Measurements from ENCODE around the gene FBXL19. TPM values are rescaled to one million over a fixed set of nuclear protein-coding genes. Genes with fewer than 3 reads are reported as not detected.
A peak's percentile ranks its signal among the peaks of the same experiment; 100 is the strongest.

FBXL19 gene
- total and polyA plus RNA-seq, 2 of the 13 experiments (the other 11 are each of a cell fraction or from before 2014, with no cell fraction given) = 6.0 to 13.7 TPM

- intact Hi-C loops (cut with micrococcal nuclease; ENCODE audit: unreplicated experiment) = no loop called here
- no peak overlapping the region for H3K27ac ChIP-seq (ENCODE audit: extremely low read length, insufficient read depth, low read length)
- ChIA-PET CTCF (ENCODE audit: low intra/inter-chr PET ratio, low total read pairs) (no interaction called here), POLR2A (interaction anchor here (0.7 kb wide), 1 partner anchor 401 kb away, joined by 3 read pairs; no protein-coding TSS in a partner anchor)
- no peaks in the 10 kb centered on the region for H3K4me1 ChIP-seq (ENCODE audit: insufficient read depth, low read length)
- no peak for FAIRE-seq
- no peaks in the 10 kb centered on the region for H3K9me3 ChIP-seq (ENCODE audit: low read length)
- H3K27me3 ChIP-seq (ENCODE audit: control insufficient read depth in 1 of 2, insufficient read depth in 2 of 2, low read length in 2 of 2) = no peaks in the 10 kb centered on the region
- no peaks in the 10 kb centered on the region for H3K79me2 ChIP-seq (ENCODE audit: insufficient read depth, low read length)
- in situ Hi-C loops (cut with HindIII; ENCODE audit: extremely low pct_ligation_motif_present, low pct_unique_long_range_greater_than_20kb) = no loop called here
- no TSS peak for BruUV-seq (replicated peaks)
- TF ChIP-seq ETS1 (CRISPR knock-in tag; IDR thresholded peaks at IDR 0.05) (no peak), AGO2 (optimal IDR thresholded peaks at IDR 0.05; ENCODE audit: low read depth, low read length) (peak; percentile 41), ZNF354B (CRISPR knock-in tag; IDR thresholded peaks at IDR 0.05) (0 out of 2 replicates have a peak, but pooled peaks have one; percentile 43)
- peaks cover 60 to 85% of the 10 kb centered on the region in 2 experiments for H3K36me3 ChIP-seq (replicated peaks in 1 of 2; ENCODE audit: control insufficient read depth in 1 of 2, insufficient read depth in 2 of 2, low read length in 2 of 2)
- H4K20me1 ChIP-seq (ENCODE audit: insufficient read depth, low read length) = no peaks in the 10 kb centered on the region
- no peak for ATAC-seq
- no peak overlapping the region for H3K9ac ChIP-seq (ENCODE audit: insufficient read depth, low read depth, low read length)
- H2AFZ ChIP-seq (ENCODE audit: low read length) = no peak overlapping the region
- H3K4me3 ChIP-seq (replicated peaks in 1 of 3; ENCODE audit: insufficient read depth in 1 of 3, low read depth in 2 of 3, low read length in 3 of 3) = no peak overlapping the region
- H3K4me2 ChIP-seq (ENCODE audit: low read depth, low read length) = no peak overlapping the region
- WGBS (ENCODE audit: low lambda C conversion rate) = 95% methylated on average over 19 of the region's 19 CpGs
- no peak for DNase-seq (ENCODE audit: low spot score)
These were observed 46.0 kb downstream of the FBXL19 start for GRCh38 chr16:30969246-30969842.

- ATAC-seq (no peak), DNase-seq (ENCODE audit: low spot score) (no peak), FAIRE-seq (no peak)
- H2AFZ ChIP-seq (ENCODE audit: low read length) = no peak overlapping the region
- in situ Hi-C loops (cut with HindIII; ENCODE audit: extremely low pct_ligation_motif_present, low pct_unique_long_range_greater_than_20kb) = no loop called here
- H3K79me2 ChIP-seq (ENCODE audit: insufficient read depth, low read length) = no peaks in the 10 kb centered on the region
- H4K20me1 ChIP-seq (ENCODE audit: insufficient read depth, low read length) = no peaks in the 10 kb centered on the region; the same call in 1 of the 2 replicates
- BruUV-seq (replicated peaks) = no TSS peak
- TF ChIP-seq BCL6 (CRISPR knock-in tag; IDR thresholded peaks at IDR 0.05) = no peak
- TF ChIP-seq MAFF (IDR thresholded peaks at IDR 0.05; ENCODE audit: low read depth, low read length) = 0 out of 2 replicates have a peak, but pooled peaks have one; percentile 5
- CTCF ChIA-PET (ENCODE audit: low intra/inter-chr PET ratio, low total read pairs) = no interaction called here
- no peak overlapping the region for H3K4me3 ChIP-seq (replicated peaks in 1 of 3; ENCODE audit: insufficient read depth in 1 of 3, low read depth in 2 of 3, low read length in 3 of 3)
- WGBS (ENCODE audit: low lambda C conversion rate) = 97% methylated on average over 14 of the region's 14 CpGs
- no peaks in the 10 kb centered on the region for H3K9me3 ChIP-seq (ENCODE audit: low read length)
- no peak overlapping the region for H3K4me2 ChIP-seq (ENCODE audit: low read depth, low read length)
- H3K4me1 ChIP-seq (ENCODE audit: insufficient read depth, low read length) = no peaks in the 10 kb centered on the region
- H3K9ac ChIP-seq (ENCODE audit: insufficient read depth, low read depth, low read length) = no peak overlapping the region
- H3K27ac ChIP-seq (ENCODE audit: extremely low read length, insufficient read depth, low read length) = no peak overlapping the region
- intact Hi-C loops (cut with micrococcal nuclease; ENCODE audit: unreplicated experiment) = no loop called here
- no peaks in the 10 kb centered on the region for H3K27me3 ChIP-seq (ENCODE audit: control insufficient read depth in 1 of 2, insufficient read depth in 2 of 2, low read length in 2 of 2)
- POLR2A ChIA-PET = interaction anchor here (1.0 kb wide), 1 partner anchor 21 kb away, joined by 3 read pairs; no protein-coding TSS in a partner anchor
- peaks cover 56 to 82% of the 10 kb centered on the region in 2 experiments for H3K36me3 ChIP-seq (replicated peaks in 1 of 2; ENCODE audit: control insufficient read depth in 1 of 2, insufficient read depth in 2 of 2, low read length in 2 of 2)
These were observed 47.9 kb downstream of the FBXL19 start for GRCh38 chr16:30971298-30971697.

Data from HepG2 (cell line).